ENCODE data around the gene ITGB1BP1. TPM values are rescaled to one million over a fixed set of nuclear protein-coding genes. Genes with fewer than 3 reads are reported as not detected.

Gene ITGB1BP1
- total RNA-seq, 2 donors from 2014 or later = 100 to 143 TPM

GRCh38 chr2:9359463-9359862 lies 63.9 kb downstream of the ITGB1BP1 start:
- intact Hi-C loops (cut with DNase I) = loop anchor here in 1 of 2 donors (10.0 kb wide), 1 partner anchor 1035 kb away; no protein-coding TSS in a partner anchor

GRCh38 chr2:9358846-9359245 lies 64.5 kb downstream of the ITGB1BP1 start:
- intact Hi-C loops (cut with DNase I) = loop anchor here in 1 of 2 donors (10.0 kb wide), 1 partner anchor 1034 kb away; no protein-coding TSS in a partner anchor
- no peak for DNase-seq (ENCODE audit: low spot score)

More at GRCh38 chr2:9359463-9359862, 63.9 kb downstream of the ITGB1BP1 start:
- DNase-seq (ENCODE audit: low spot score) = no peak

- intact Hi-C loops (cut with DNase I) = loop anchor here in 1 of 2 donors (10.0 kb wide), 1 partner anchor 1031 kb away; no protein-coding TSS in a partner anchor
- DNase-seq (ENCODE audit: low spot score) = no peak
Measured at GRCh38 chr2:9356261-9356660, 67.1 kb downstream of the ITGB1BP1 start.

- no peak for DNase-seq (ENCODE audit: low spot score)
- intact Hi-C loops (cut with DNase I) = loop anchor here in 1 of 2 donors (10.0 kb wide), 1 partner anchor 1031 kb away; no protein-coding TSS in a partner anchor
Measured at GRCh38 chr2:9355716-9356115, 67.6 kb downstream of the ITGB1BP1 start.

- no peak for DNase-seq (ENCODE audit: low spot score)
- intact Hi-C loops (cut with DNase I) = loop anchor here in 1 of 2 donors (10.0 kb wide), 1 partner anchor 1030 kb away; no protein-coding TSS in a partner anchor
Measured at GRCh38 chr2:9355270-9355669, 68.1 kb downstream of the ITGB1BP1 start.

- intact Hi-C loops (cut with DNase I) = loop anchor here in 1 of 2 donors (10.0 kb wide), 1 partner anchor 1030 kb away; no protein-coding TSS in a partner anchor
- no peak for DNase-seq (ENCODE audit: low spot score)
Measured at GRCh38 chr2:9354318-9354717, 69.0 kb downstream of the ITGB1BP1 start.

Other genes with a start within 250 kb of the ITGB1BP1 start
- gene ASAP2, start 216.7 kb downstream of the ITGB1BP1 start, total RNA-seq = 10 to 100 TPM; 28.1 to 31.3 TPM
- gene CPSF3, start 126 bp upstream of the ITGB1BP1 start, total RNA-seq = 10 to 100 TPM; 18.2 to 18.7 TPM
- gene IAH1, start 51.0 kb upstream of the ITGB1BP1 start, total RNA-seq = 10 to 100 TPM; 36.7 to 45.2 TPM
- gene ADAM17, start 132.3 kb upstream of the ITGB1BP1 start, total RNA-seq = 10 to 100 TPM; 24.8 to 34.9 TPM
- 100 to 1,000 TPM; 243 to 339 TPM for gene YWHAQ, start 207.5 kb upstream of the ITGB1BP1 start, total RNA-seq